Stomach smooth muscle (tissue), 2 donors: ENCODE results near the gene PMEL.
"Not testable (repeated sequence)": the region's sequence is repeated elsewhere in the genome, so short reads cannot be mapped to it uniquely, and the experiment has no call there.

ENCODE experiments used
- H3K27ac ChIP-seq: one replicate; pipeline ENCODE4 v1.7.0; 2013; ENCODE audit warnings: mild to moderate bottlenecking, low read length, inconsistent platforms
- H3K27me3 ChIP-seq, 2 donors: one replicate each; pipeline ENCODE4 v1.7.0; 2013; ENCODE audit warnings: low read length in 2 of 2; ENCODE audit not compliant: insufficient read depth in 2 of 2, control insufficient read depth in 1 of 2
- H3K36me3 ChIP-seq, 2 donors: one replicate each; pipeline ENCODE4 v1.7.0; 2013; ENCODE audit warnings: low read length in 2 of 2; ENCODE audit not compliant: control insufficient read depth in 2 of 2, insufficient read depth in 2 of 2
- H3K4me1 ChIP-seq: one replicate; pipeline ENCODE4 v1.7.0; 2013; ENCODE audit warnings: low read length; ENCODE audit not compliant: control insufficient read depth, insufficient read depth
- H3K4me3 ChIP-seq, 2 donors: one replicate each; pipeline ENCODE4 v1.7.0; 2013; ENCODE audit warnings: low read length in 2 of 2
- H3K9ac ChIP-seq, 2 donors: one replicate each; pipeline ENCODE4 v1.7.0; 2013; ENCODE audit warnings: low read length in 2 of 2, mild to moderate bottlenecking in 1 of 2
- H3K9me3 ChIP-seq, 2 donors: one replicate each; pipeline ENCODE4 v1.7.0; 2013; ENCODE audit warnings: low read length in 2 of 2; ENCODE audit not compliant: control insufficient read depth in 2 of 2
- donor health status: healthy.
- donor health status: Pancreatic carcinoma.

PMEL gene

GRCh38 chr12:55983232-55983842 is 17.5 kb upstream of the PMEL start:
- Histone ChIP-seq H3K4me1 (no peaks in the 10 kb centered on the region), H3K4me3 (no peak overlapping the region), H3K9me3 (no peaks in the 10 kb centered on the region), H3K27ac (no peak overlapping the region), H3K27me3 (no peaks in the 10 kb centered on the region), H3K9ac (no peak overlapping the region), H3K36me3 (peaks cover 5 to 19% of the 10 kb centered on the region in 2 donors)

- no peak overlapping the region for H3K9ac ChIP-seq
- H3K27me3 ChIP-seq, result no peaks in the 10 kb centered on the region
- H3K36me3 ChIP-seq, result peaks cover 5 to 19% of the 10 kb centered on the region in 2 donors
- no peak overlapping the region for H3K4me3 ChIP-seq
- H3K4me1 ChIP-seq, result no peaks in the 10 kb centered on the region
- H3K9me3 ChIP-seq, result no peaks in the 10 kb centered on the region
- H3K27ac ChIP-seq, result no peak overlapping the region
Measured at GRCh38 chr12:55982319-55982936, 16.6 kb upstream of the PMEL start.

- not testable (repeated sequence) for H3K9me3 ChIP-seq, H3K27me3 ChIP-seq, H3K4me3 ChIP-seq, H3K27ac ChIP-seq, H3K4me1 ChIP-seq, H3K9ac ChIP-seq
- peaks cover 5 to 17% of the 10 kb centered on the region in 2 donors for H3K36me3 ChIP-seq
Measured at GRCh38 chr12:55981882-55982281, 16.0 kb upstream of the PMEL start.

GRCh38 chr12:55979069-55979468 is 13.2 kb upstream of the PMEL start:
- peaks cover 15% of the 10 kb centered on the region for H3K4me1 ChIP-seq
- H3K4me3 ChIP-seq, result no peak overlapping the region
- no peaks in the 10 kb centered on the region for H3K27me3 ChIP-seq
- H3K36me3 ChIP-seq, result peaks cover 4 to 6% of the 10 kb centered on the region in 2 donors
- no peak overlapping the region for H3K27ac ChIP-seq
- H3K9me3 ChIP-seq, result no peaks in the 10 kb centered on the region
- H3K9ac ChIP-seq, result no peak overlapping the region

GRCh38 chr12:55978393-55978792 is 12.6 kb upstream of the PMEL start:
- Histone ChIP-seq H3K27ac (no peak overlapping the region), H3K4me1 (peaks cover 15% of the 10 kb centered on the region), H3K4me3 (no peak overlapping the region), H3K27me3 (no peaks in the 10 kb centered on the region), H3K9me3 (no peaks in the 10 kb centered on the region), H3K36me3 (peaks cover 3 to 4% of the 10 kb centered on the region in 2 donors), H3K9ac (no peak overlapping the region)

- H3K4me1 ChIP-seq, result peaks cover 15% of the 10 kb centered on the region
Measured at GRCh38 chr12:55974308-55974730, 8.5 kb upstream of the PMEL start.

GRCh38 chr12:55973599-55974307 is 7.9 kb upstream of the PMEL start, which contains the start of gene RAB5B:
RAB5B (plus strand) TSS chr12:55974078; CDS start chr12:55986961, 12,883 bp downstream.
- Histone ChIP-seq H3K9me3 (no peaks in the 10 kb centered on the region), H3K27ac (peak within 1 kb of the TSS; percentile 94), H3K27me3 (no peaks in the 10 kb centered on the region), H3K4me1 (peaks cover 15% of the 10 kb centered on the region), H3K9ac (peak within 1 kb of the TSS; percentile 94 to 98), H3K36me3 (peaks cover 0 to 4% of the 10 kb centered on the region in 2 donors), H3K4me3 (peak within 1 kb of the TSS; percentile 77 to 90)

More at GRCh38 chr12:55974308-55974730, 8.5 kb upstream of the PMEL start:
- Histone ChIP-seq H3K27ac (peak overlapping the region; percentile 94), H3K9me3 (no peaks in the 10 kb centered on the region), H3K4me3 (peak overlapping the region; percentile 77 to 90), H3K27me3 (no peaks in the 10 kb centered on the region), H3K9ac (peak overlapping the region; percentile 94 to 98), H3K36me3 (peaks cover 0 to 4% of the 10 kb centered on the region in 2 donors)

GRCh38 chr12:55972911-55973598 is 7.2 kb upstream of the PMEL start:
- Histone ChIP-seq H3K27ac (peak overlapping the region; percentile 90), H3K4me3 (peak overlapping the region; percentile 76 to 90), H3K9ac (peak overlapping the region; percentile 71 to 86), H3K36me3 (peaks cover 0 to 2% of the 10 kb centered on the region in 2 donors), H3K9me3 (no peaks in the 10 kb centered on the region), H3K27me3 (no peaks in the 10 kb centered on the region), H3K4me1 (peaks cover 15% of the 10 kb centered on the region)

GRCh38 chr12:55972456-55972855 is 6.6 kb upstream of the PMEL start:
- no peaks in the 10 kb centered on the region for H3K27me3 ChIP-seq
- no peaks in the 10 kb centered on the region for H3K9me3 ChIP-seq
- H3K9ac ChIP-seq, result peak overlapping the region; percentile 71 to 86
- H3K4me3 ChIP-seq, result peak overlapping the region; percentile 76 to 90
- H3K4me1 ChIP-seq, result peaks cover 18% of the 10 kb centered on the region
- H3K27ac ChIP-seq, result peak overlapping the region; percentile 90
- peaks cover 0 to 2% of the 10 kb centered on the region in 2 donors for H3K36me3 ChIP-seq

GRCh38 chr12:55972042-55972441 is 6.2 kb upstream of the PMEL start:
- no peaks in the 10 kb centered on the region for H3K9me3 ChIP-seq
- peaks cover 0 to 2% of the 10 kb centered on the region in 2 donors for H3K36me3 ChIP-seq
- no peaks in the 10 kb centered on the region for H3K27me3 ChIP-seq
- H3K9ac ChIP-seq, result peak overlapping the region in 1 of 2 donors; percentile 71
- peak overlapping the region in 1 of 2 donors; percentile 30 for H3K4me3 ChIP-seq
- peak overlapping the region; percentile 90 for H3K27ac ChIP-seq
- H3K4me1 ChIP-seq, result peaks cover 22% of the 10 kb centered on the region
